BE2C (cell line): ENCODE measurements around the gene SLC35D3.
"Not testable (repeated sequence)": the region's sequence is repeated elsewhere in the genome, so short reads cannot be mapped to it uniquely, and the experiment has no call there.

Experiments used
- DNase-seq: peaks from one replicate; pipeline ENCODE4 v3.0.0-alpha.2; 2020
- H3K27me3 ChIP-seq: fragments of 250-450 bp; sonication (Bioruptor Pico); 2 replicates; pipeline ENCODE4 v1.5.1; 2020; ENCODE audit warnings: mild to moderate bottlenecking
- H3K36me3 ChIP-seq: fragments of 250-450 bp; sonication (Bioruptor Pico); 2 replicates; pipeline ENCODE4 v1.5.1; 2020; ENCODE audit warnings: mild to moderate bottlenecking
- H3K4me1 ChIP-seq: fragments of 250-450 bp; sonication (Bioruptor Pico); 2 replicates; pipeline ENCODE4 v1.5.1; 2020
- H3K4me3 ChIP-seq: 2 replicates; pipeline ENCODE4 v1.5.1; 2011; ENCODE audit warnings: low read depth, low read length
- H3K9me3 ChIP-seq: fragments of 250-450 bp; sonication (Bioruptor Pico); 2 replicates; pipeline ENCODE4 v1.5.1; 2020
- CTCF ChIP-seq: IDR thresholded peaks from 2 replicates; pipeline ENCODE4 v1.5.1; 2012; ENCODE audit warnings: mild to moderate bottlenecking, low read depth, low read length

Gene SLC35D3

DNA sequence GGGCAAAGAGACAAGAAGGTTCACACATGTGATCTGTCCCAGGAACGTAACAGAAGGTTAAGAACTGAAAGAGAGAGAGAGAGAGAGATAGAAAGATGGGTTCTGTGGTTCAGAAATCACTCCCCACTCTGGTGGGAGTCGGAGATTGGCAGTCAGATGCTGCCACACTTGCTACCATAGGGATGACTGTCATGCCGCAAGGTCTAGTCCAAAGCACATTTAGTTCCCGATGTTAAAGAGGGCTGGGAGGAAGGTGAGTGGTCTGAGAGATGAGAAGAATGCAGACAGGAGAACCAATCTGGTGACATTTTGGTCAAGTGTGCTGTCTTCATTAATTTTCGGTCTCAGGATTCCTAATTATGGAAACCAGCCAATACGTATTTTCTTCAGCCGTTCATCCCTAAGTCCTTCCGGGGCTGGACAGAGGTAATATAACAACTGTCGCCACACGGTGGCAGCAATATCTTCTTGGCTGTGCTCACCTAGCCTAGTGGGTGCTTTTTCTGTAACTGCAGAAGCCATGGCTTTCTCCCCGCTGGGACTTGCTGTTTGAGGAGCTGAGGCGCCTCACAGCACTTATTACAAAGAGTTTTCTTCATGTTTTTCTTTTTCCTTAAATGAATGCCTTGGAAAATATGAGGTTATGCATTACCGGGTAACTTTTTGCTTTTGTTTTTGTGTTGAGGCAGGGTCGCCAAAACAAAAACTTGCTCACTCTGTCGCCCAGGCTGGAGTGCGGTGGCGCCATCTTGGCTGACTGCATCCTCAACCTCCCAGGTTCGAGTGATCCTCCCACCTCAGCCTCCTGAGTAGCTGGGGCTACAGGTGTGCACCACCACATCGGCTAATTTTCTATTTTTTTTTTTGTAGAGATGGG, 46.0 kb downstream of the SLC35D3 start:
- H3K27me3 ChIP-seq: no peaks in the 10 kb centered on the region
- peak; percentile 72 for TF ChIP-seq CTCF
- H3K9me3 ChIP-seq: no peaks in the 10 kb centered on the region
- DNase-seq: peak; percentile 79
- peaks cover 32% of the 10 kb centered on the region for H3K4me1 ChIP-seq
- no peak overlapping the region for H3K4me3 ChIP-seq
- peaks cover 17% of the 10 kb centered on the region for H3K36me3 ChIP-seq

GRCh38 chr6:136968837-136969236, 46.7 kb downstream of the SLC35D3 start:
- Histone ChIP-seq H3K4me3 (peak overlapping the region; percentile 31), H3K4me1 (peaks cover 27% of the 10 kb centered on the region), H3K9me3 (no peaks in the 10 kb centered on the region), H3K27me3 (no peaks in the 10 kb centered on the region), H3K36me3 (peaks cover 20% of the 10 kb centered on the region)
- no peak for TF ChIP-seq CTCF
- peak; percentile 98 for DNase-seq

- Histone ChIP-seq H3K9me3 (no peaks in the 10 kb centered on the region), H3K4me3 (peak overlapping the region; percentile 31)
- DNase-seq: peak; percentile 85
Measured at GRCh38 chr6:136969433-136969832, 47.3 kb downstream of the SLC35D3 start.

DNA sequence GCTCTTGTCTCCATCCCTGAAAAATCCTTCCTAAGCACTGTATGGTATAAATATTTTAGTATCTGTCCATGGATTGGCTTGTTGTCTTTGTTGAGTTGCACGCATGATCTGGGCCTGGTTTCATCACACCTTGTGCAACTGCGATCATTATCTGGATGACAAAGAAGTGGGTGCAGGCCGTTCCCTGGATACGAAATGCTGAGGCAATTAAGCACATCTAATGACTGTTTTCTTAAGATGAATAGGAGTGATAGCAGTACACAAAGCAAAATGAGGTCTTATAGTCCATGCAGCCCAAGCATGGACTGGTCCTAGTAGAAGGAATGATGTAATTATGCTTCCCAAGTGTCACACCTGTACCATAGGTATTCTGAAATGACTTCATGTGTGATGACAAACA, 47.8 kb downstream of the SLC35D3 start:
- no peaks in the 10 kb centered on the region for H3K27me3 ChIP-seq

More at GRCh38 chr6:136969433-136969832, 47.3 kb downstream of the SLC35D3 start:
- Histone ChIP-seq H3K36me3 (peaks cover 26% of the 10 kb centered on the region), H3K27me3 (no peaks in the 10 kb centered on the region), H3K4me1 (peaks cover 26% of the 10 kb centered on the region)
- no peak for TF ChIP-seq CTCF

DNA sequence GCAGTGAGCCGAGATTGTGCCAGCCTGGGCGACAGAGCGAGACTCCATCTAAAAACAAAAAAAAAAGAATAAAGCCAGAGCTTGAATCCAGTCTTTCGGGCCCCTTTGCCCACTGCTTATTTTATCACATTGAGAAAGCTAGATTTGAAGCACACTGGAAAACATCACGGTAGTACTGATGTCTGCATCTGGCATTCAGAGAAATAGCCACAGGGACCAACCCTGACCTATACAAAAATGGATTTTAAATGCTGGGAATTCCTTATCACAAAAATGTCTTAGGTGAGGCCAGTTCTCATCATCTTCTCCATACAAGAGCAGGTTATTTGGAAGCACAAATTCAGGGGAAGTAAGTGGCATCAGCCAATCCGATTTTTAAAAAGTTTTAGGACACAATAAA, 49.5 kb downstream of the SLC35D3 start:
- no peak for TF ChIP-seq CTCF
- H3K27me3 ChIP-seq: no peaks in the 10 kb centered on the region
- H3K4me1 ChIP-seq: peaks cover 27% of the 10 kb centered on the region
- H3K9me3 ChIP-seq: no peaks in the 10 kb centered on the region
- H3K4me3 ChIP-seq: no peak overlapping the region
- no peak for DNase-seq
- H3K36me3 ChIP-seq: peaks cover 37% of the 10 kb centered on the region

More for the DNA sequence above, 47.8 kb downstream of the SLC35D3 start:
- H3K36me3 ChIP-seq: peaks cover 29% of the 10 kb centered on the region
- TF ChIP-seq CTCF: no peak
- peak overlapping the region; percentile 31 for H3K4me3 ChIP-seq
- H3K4me1 ChIP-seq: peaks cover 22% of the 10 kb centered on the region
- H3K9me3 ChIP-seq: no peaks in the 10 kb centered on the region
- DNase-seq: peak; percentile 60

GRCh38 chr6:136973781-136974180, 51.7 kb downstream of the SLC35D3 start:
- H3K9me3 ChIP-seq, H3K27me3 ChIP-seq, DNase-seq, H3K4me3 ChIP-seq: not testable (repeated sequence)
- peaks cover 58% of the 10 kb centered on the region for H3K36me3 ChIP-seq
- peaks cover 26% of the 10 kb centered on the region for H3K4me1 ChIP-seq
